SH-SY5Y (cell line): Measurements from ENCODE around the gene KIF2C.

Experiments used
- GATA2 ChIP-seq: IDR thresholded peaks from 2 replicates; pipeline ENCODE4 v1.6.1; 2011; ENCODE audit warnings: mild to moderate bottlenecking, low read depth, low read length
- GATA3 ChIP-seq: IDR thresholded peaks from 2 replicates; pipeline ENCODE4 v1.6.1; 2011; ENCODE audit warnings: low read depth, mild to moderate bottlenecking, low read length, moderate library complexity

- TF ChIP-seq GATA2 (no peak), GATA3 (no peak)
These were observed 45.4 kb downstream of the KIF2C start for GRCh38 chr1:44785029-44785380.
